WTC11 (cell line): ENCODE data around the gene DDX10. TPM values are rescaled to one million over a fixed set of nuclear protein-coding genes. Genes with fewer than 3 reads are reported as not detected.

Experiments used
- ATAC-seq: fragments of 200-7000 bp; cut with Tn5 transposase; 2 replicates; pipeline ENCODE4 v1.10.0; 2021; ENCODE audit warnings: mild to moderate bottlenecking, moderate library complexity
- CTCF ChIA-PET: fragments of 300-600 bp; sonication (Branson Sonifier 250); formaldehyde crosslinking; loops from one replicate; lab custom pipeline; 2021; ENCODE audit warnings: antibody characterized with exemption; lab: Charles Lee
- POLR2A ChIA-PET: fragments of 350-600 bp; sonication (Branson Sonifier 250); formaldehyde crosslinking; loops from one replicate; lab custom pipeline; 2021; ENCODE audit warnings: antibody characterized with exemption; lab: Charles Lee
- DNase-seq: peaks from one replicate; pipeline ENCODE4 v3.0.0; 2021; ENCODE audit warnings: low spot score
- H3K27ac Mint-ChIP-seq: 2 replicates; pipeline ENCODE4 v1.8.0; 2021; ENCODE audit warnings: mixed read lengths
- H3K27me3 Mint-ChIP-seq: 2 replicates; pipeline ENCODE4 v1.8.0; 2021; ENCODE audit warnings: low read depth, mild to moderate bottlenecking, moderate library complexity, mixed read lengths
- H3K36me3 Mint-ChIP-seq: 2 replicates; pipeline ENCODE4 v1.8.0; 2021; ENCODE audit warnings: mixed read lengths
- H3K4me1 Mint-ChIP-seq: 2 replicates; pipeline ENCODE4 v1.8.0; 2022; ENCODE audit warnings: mixed read lengths
- H3K4me3 Mint-ChIP-seq: 2 replicates; pipeline ENCODE4 v1.8.0; 2021; ENCODE audit warnings: mild to moderate bottlenecking, moderate library complexity, mixed read lengths
- H3K9me3 Mint-ChIP-seq: 2 replicates; pipeline ENCODE4 v1.8.0; 2021; ENCODE audit warnings: mixed read lengths
- ATF1 ChIP-seq: sonication (generic); formaldehyde crosslinking; IDR thresholded peaks from 2 replicates; pipeline ENCODE4 v1.8.1; 2023; ENCODE audit warnings: mild to moderate bottlenecking, moderate library complexity, missing genetic modification reagents
- ESRRA ChIP-seq: sonication (generic); formaldehyde crosslinking; IDR thresholded peaks from 2 replicates; pipeline ENCODE4 v1.8.1; 2022; ENCODE audit warnings: mild to moderate bottlenecking, missing genetic modification reagents, borderline replicate concordance
- NFATC4 ChIP-seq: fragments of 250-450 bp; sonication (Bioruptor Pico); IDR thresholded peaks from 2 replicates; pipeline ENCODE4 v1.9.0; 2021; ENCODE audit warnings: mild to moderate bottlenecking
- NR1H2 ChIP-seq: sonication (generic); formaldehyde crosslinking; IDR thresholded peaks from 2 replicates; pipeline ENCODE4 v1.9.0; 2021; ENCODE audit warnings: mild to moderate bottlenecking, moderate library complexity, missing genetic modification reagents
- SP1 ChIP-seq: sonication (generic); formaldehyde crosslinking; conservative IDR thresholded peaks from 2 replicates; pipeline ENCODE4 v1.8.1; 2022; ENCODE audit warnings: missing genetic modification reagents
- TEAD4 ChIP-seq: sonication (generic); formaldehyde crosslinking; IDR thresholded peaks from 2 replicates; pipeline ENCODE4 v1.8.0; 2022; ENCODE audit warnings: mild to moderate bottlenecking, missing genetic modification reagents
- TP53 ChIP-seq: sonication (generic); formaldehyde crosslinking; IDR thresholded peaks from 2 replicates; pipeline ENCODE4 v1.8.1; 2023; ENCODE audit warnings: mild to moderate bottlenecking, missing genetic modification reagents
- ZNF138 ChIP-seq: sonication (generic); formaldehyde crosslinking; conservative IDR thresholded peaks from 2 replicates; pipeline ENCODE4 v1.8.1; 2022; ENCODE audit warnings: mild to moderate bottlenecking, moderate library complexity, missing genetic modification reagents
- ZNF219 ChIP-seq: sonication (generic); formaldehyde crosslinking; IDR thresholded peaks from 2 replicates; pipeline ENCODE4 v1.8.0; 2023; ENCODE audit warnings: missing genetic modification reagents, mild to moderate bottlenecking, borderline replicate concordance
- ZNF232 ChIP-seq: sonication (generic); formaldehyde crosslinking; IDR thresholded peaks from 2 replicates; pipeline ENCODE4 v1.8.0; 2022; ENCODE audit warnings: mild to moderate bottlenecking, missing genetic modification reagents
- total RNA-seq: library from RNA; stranded (reverse); gene quantifications from 3 replicates; pipeline ENCODE4 v1.2.3, GENCODE V29; 2021
- TF ChIP-seq, protein P1 (sequence below): sonication (generic); formaldehyde crosslinking; IDR thresholded peaks from 2 replicates; pipeline ENCODE4 v1.8.1; 2023; ENCODE audit warnings: mild to moderate bottlenecking, missing genetic modification reagents
- TF ChIP-seq, protein P2 (sequence below): fragments of 250-450 bp; sonication (Bioruptor Pico); IDR thresholded peaks from 2 replicates; pipeline ENCODE4 v1.9.0; 2021; ENCODE audit warnings: mild to moderate bottlenecking
- TF ChIP-seq, protein P3 (sequence below): sonication (generic); formaldehyde crosslinking; IDR thresholded peaks from 2 replicates; pipeline ENCODE4 v1.8.0; 2022; ENCODE audit warnings: missing genetic modification reagents
- TF ChIP-seq, protein P4 (sequence below): fragments of 250-450 bp; sonication (Bioruptor Pico); IDR thresholded peaks from 2 replicates; pipeline ENCODE4 v2.1.2; 2022; ENCODE audit warnings: mild to moderate bottlenecking, moderate library complexity
- TF ChIP-seq, protein P5 (sequence below): sonication (generic); formaldehyde crosslinking; IDR thresholded peaks from 2 replicates; pipeline ENCODE4 v1.8.1; 2023; ENCODE audit warnings: mild to moderate bottlenecking, missing genetic modification reagents, moderate library complexity
- TF ChIP-seq, protein P6 (sequence below): sonication (generic); formaldehyde crosslinking; IDR thresholded peaks from 2 replicates; pipeline ENCODE4 v1.8.1; 2023; ENCODE audit warnings: mild to moderate bottlenecking, missing genetic modification reagents, borderline replicate concordance

Gene DDX10
- total RNA-seq, 1 experiment from 2014 or later: 56.8 TPM

DNA sequence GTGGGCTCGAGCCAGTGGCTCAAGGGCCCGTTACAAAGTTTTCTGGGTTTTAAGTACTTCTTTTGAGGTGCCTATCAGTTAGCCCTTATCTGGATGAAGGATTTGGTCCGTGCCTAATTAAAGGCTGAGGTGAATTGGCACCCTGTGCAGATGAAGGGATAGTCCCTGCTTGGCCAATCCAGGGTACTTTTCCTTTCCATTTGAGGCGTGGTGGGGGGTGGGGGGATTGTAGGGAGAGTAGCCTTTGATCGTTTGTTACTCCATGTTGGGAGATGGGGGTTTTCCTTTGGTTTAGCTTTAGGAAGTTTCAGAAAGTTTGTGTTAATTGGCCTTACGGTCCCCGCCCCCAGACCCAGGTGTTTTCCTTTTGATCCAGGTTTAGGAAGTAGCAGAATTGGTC lies 170.8 kb downstream of the DDX10 start (continued):
- TF ChIP-seq, protein P1, sequence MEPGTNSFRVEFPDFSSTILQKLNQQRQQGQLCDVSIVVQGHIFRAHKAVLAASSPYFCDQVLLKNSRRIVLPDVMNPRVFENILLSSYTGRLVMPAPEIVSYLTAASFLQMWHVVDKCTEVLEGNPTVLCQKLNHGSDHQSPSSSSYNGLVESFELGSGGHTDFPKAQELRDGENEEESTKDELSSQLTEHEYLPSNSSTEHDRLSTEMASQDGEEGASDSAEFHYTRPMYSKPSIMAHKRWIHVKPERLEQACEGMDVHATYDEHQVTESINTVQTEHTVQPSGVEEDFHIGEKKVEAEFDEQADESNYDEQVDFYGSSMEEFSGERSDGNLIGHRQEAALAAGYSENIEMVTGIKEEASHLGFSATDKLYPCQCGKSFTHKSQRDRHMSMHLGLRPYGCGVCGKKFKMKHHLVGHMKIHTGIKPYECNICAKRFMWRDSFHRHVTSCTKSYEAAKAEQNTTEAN (CRISPR knock-in tag): no peak

DNA sequence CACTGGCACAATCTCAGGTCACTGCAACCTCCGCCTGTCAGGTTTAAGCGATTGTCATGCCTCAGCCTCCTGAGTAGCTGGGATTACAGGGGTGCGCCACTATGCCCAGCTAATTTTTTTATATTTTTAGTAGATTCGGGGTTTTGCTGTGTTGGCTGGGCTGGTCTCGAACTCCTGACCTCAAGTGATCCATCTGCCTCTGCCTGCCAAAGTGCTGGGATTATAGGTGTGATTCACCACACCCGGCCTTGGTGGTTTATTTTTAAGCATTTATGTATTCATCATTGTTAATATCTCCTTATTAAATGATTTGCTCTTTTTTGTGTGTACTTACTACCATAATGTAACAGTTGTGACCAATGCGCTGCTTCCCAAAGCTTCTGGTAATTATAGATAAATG lies 171.7 kb downstream of the DDX10 start:
- Mint-ChIP-seq H3K27ac (no peak overlapping the region), H3K4me3 (no peak overlapping the region), H3K36me3 (peaks cover 2% of the 10 kb centered on the region; the same call in 1 of the 2 replicates), H3K9me3 (no peaks in the 10 kb centered on the region), H3K4me1 (peaks cover 29% of the 10 kb centered on the region), H3K27me3 (no peaks in the 10 kb centered on the region)
- no peak for TF ChIP-seq SP1
- no peak for TF ChIP-seq ZNF219 (CRISPR knock-in tag)
- TF ChIP-seq, protein P2, sequence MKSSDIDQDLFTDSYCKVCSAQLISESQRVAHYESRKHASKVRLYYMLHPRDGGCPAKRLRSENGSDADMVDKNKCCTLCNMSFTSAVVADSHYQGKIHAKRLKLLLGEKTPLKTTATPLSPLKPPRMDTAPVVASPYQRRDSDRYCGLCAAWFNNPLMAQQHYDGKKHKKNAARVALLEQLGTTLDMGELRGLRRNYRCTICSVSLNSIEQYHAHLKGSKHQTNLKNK (CRISPR knock-in tag): no peak
- no peak for TF ChIP-seq ESRRA
- no peak for TF ChIP-seq TP53 (CRISPR knock-in tag)
- no peak for TF ChIP-seq TEAD4 (CRISPR knock-in tag)
- no peak for TF ChIP-seq ZNF232 (CRISPR knock-in tag)
- no peak for TF ChIP-seq NFATC4 (CRISPR knock-in tag)
- TF ChIP-seq, protein P3, sequence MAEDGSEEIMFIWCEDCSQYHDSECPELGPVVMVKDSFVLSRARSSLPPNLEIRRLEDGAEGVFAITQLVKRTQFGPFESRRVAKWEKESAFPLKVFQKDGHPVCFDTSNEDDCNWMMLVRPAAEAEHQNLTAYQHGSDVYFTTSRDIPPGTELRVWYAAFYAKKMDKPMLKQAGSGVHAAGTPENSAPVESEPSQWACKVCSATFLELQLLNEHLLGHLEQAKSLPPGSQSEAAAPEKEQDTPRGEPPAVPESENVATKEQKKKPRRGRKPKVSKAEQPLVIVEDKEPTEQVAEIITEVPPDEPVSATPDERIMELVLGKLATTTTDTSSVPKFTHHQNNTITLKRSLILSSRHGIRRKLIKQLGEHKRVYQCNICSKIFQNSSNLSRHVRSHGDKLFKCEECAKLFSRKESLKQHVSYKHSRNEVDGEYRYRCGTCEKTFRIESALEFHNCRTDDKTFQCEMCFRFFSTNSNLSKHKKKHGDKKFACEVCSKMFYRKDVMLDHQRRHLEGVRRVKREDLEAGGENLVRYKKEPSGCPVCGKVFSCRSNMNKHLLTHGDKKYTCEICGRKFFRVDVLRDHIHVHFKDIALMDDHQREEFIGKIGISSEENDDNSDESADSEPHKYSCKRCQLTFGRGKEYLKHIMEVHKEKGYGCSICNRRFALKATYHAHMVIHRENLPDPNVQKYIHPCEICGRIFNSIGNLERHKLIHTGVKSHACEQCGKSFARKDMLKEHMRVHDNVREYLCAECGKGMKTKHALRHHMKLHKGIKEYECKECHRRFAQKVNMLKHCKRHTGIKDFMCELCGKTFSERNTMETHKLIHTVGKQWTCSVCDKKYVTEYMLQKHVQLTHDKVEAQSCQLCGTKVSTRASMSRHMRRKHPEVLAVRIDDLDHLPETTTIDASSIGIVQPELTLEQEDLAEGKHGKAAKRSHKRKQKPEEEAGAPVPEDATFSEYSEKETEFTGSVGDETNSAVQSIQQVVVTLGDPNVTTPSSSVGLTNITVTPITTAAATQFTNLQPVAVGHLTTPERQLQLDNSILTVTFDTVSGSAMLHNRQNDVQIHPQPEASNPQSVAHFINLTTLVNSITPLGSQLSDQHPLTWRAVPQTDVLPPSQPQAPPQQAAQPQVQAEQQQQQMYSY (CRISPR knock-in tag): no peak
- no peak for TF ChIP-seq ZNF138 (CRISPR knock-in tag)
- TF ChIP-seq ATF1 (CRISPR knock-in tag): no peak
- TF ChIP-seq NR1H2 (CRISPR knock-in tag): no peak
- TF ChIP-seq, protein P4, sequence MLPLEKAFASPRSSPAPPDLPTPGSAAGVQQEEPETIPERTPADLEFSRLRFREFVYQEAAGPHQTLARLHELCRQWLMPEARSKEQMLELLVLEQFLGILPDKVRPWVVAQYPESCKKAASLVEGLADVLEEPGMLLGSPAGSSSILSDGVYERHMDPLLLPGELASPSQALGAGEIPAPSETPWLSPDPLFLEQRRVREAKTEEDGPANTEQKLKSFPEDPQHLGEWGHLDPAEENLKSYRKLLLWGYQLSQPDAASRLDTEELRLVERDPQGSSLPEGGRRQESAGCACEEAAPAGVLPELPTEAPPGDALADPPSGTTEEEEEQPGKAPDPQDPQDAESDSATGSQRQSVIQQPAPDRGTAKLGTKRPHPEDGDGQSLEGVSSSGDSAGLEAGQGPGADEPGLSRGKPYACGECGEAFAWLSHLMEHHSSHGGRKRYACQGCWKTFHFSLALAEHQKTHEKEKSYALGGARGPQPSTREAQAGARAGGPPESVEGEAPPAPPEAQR: no peak
- ATAC-seq (no peak), DNase-seq (no peak)
- POLR2A ChIA-PET: no interaction called here
- CTCF ChIA-PET: no interaction called here

DNA sequence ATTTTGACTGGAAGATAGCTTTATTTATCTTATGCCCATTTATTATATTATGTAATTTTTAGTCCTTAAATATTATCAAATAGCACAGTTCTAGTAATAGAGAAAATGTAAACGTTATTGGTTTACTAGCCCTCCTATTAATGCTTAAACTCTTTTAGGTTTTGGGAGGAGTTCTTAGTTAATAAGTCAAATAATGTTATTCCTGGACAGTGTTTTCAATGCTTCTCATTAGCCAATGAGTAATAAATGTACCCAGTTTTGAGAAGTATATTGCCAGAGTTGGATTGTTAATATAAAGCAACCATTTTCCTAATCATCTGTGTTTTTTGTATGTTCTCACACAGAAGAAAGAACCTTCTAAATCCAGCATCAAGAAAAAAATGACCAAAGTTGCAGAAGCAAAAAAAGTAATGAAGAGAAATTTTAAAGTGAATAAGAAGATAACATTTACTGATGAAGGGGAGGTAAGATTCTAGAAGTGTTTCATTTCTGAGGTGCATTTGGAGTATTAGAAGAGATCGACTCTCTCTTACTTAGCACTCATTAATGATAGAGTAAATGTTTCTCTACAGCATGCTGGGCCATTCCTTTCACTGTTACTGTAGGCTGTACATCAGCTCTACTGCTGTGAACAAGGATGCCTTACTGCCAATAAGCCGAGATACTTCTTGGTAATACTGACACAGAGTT lies 173.4 kb downstream of the DDX10 start:
- ChIA-PET CTCF (no interaction called here), POLR2A (no interaction called here)
- TF ChIP-seq, protein P5, sequence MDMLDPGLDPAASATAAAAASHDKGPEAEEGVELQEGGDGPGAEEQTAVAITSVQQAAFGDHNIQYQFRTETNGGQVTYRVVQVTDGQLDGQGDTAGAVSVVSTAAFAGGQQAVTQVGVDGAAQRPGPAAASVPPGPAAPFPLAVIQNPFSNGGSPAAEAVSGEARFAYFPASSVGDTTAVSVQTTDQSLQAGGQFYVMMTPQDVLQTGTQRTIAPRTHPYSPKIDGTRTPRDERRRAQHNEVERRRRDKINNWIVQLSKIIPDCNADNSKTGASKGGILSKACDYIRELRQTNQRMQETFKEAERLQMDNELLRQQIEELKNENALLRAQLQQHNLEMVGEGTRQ (CRISPR knock-in tag): no peak
- TF ChIP-seq, protein P6, sequence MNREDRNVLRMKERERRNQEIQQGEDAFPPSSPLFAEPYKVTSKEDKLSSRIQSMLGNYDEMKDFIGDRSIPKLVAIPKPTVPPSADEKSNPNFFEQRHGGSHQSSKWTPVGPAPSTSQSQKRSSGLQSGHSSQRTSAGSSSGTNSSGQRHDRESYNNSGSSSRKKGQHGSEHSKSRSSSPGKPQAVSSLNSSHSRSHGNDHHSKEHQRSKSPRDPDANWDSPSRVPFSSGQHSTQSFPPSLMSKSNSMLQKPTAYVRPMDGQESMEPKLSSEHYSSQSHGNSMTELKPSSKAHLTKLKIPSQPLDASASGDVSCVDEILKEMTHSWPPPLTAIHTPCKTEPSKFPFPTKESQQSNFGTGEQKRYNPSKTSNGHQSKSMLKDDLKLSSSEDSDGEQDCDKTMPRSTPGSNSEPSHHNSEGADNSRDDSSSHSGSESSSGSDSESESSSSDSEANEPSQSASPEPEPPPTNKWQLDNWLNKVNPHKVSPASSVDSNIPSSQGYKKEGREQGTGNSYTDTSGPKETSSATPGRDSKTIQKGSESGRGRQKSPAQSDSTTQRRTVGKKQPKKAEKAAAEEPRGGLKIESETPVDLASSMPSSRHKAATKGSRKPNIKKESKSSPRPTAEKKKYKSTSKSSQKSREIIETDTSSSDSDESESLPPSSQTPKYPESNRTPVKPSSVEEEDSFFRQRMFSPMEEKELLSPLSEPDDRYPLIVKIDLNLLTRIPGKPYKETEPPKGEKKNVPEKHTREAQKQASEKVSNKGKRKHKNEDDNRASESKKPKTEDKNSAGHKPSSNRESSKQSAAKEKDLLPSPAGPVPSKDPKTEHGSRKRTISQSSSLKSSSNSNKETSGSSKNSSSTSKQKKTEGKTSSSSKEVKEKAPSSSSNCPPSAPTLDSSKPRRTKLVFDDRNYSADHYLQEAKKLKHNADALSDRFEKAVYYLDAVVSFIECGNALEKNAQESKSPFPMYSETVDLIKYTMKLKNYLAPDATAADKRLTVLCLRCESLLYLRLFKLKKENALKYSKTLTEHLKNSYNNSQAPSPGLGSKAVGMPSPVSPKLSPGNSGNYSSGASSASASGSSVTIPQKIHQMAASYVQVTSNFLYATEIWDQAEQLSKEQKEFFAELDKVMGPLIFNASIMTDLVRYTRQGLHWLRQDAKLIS: no peak
- no peak for ATAC-seq
- Mint-ChIP-seq H3K4me3 (no peak overlapping the region), H3K4me1 (peaks cover 29% of the 10 kb centered on the region), H3K27ac (no peak overlapping the region), H3K27me3 (no peaks in the 10 kb centered on the region), H3K36me3 (peaks cover 2% of the 10 kb centered on the region; the same call in 1 of the 2 replicates), H3K9me3 (no peaks in the 10 kb centered on the region)
- no peak for DNase-seq
